ENCODE results near the gene PRC1.

The PRC1 gene

GRCh38 chr15:90989040-90989768, 5.1 kb downstream of the PRC1 start:
- H3K4me1 ChIP-seq (ENCODE audit: control insufficient read depth, insufficient read depth, low read length): no peaks in the 10 kb centered on the region

DNA sequence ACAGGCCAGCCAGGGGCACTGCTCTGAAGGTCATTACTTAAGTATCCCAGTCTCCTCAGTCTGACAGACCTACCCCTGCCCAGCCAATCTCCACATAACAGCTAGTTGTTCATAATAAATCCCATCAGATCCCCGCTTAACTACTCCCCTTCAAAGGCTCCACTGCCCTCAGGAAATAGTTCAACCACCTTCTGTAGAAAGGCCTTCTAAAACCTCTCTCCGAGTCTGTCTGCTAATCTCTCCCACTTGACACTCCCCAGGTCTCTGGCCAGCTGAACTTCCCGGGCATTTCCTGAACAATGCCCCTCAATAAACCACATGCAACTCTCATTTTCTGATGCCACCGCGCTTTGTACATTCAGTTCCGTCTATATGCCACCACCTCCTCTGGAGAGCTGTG, 6.0 kb downstream of the PRC1 start:
- peaks cover 14% of the 10 kb centered on the region for H3K36me3 ChIP-seq (ENCODE audit: control insufficient read depth, insufficient read depth, low read length)
- H3K27ac ChIP-seq (ENCODE audit: low read depth, low read length): no peak overlapping the region
- H3K4me3 ChIP-seq (ENCODE audit: low read depth, low read length): no peak overlapping the region
- H3K9ac ChIP-seq (ENCODE audit: low read depth, low read length): no peak overlapping the region
- no peaks in the 10 kb centered on the region for H3K27me3 ChIP-seq (ENCODE audit: control insufficient read depth, insufficient read depth, low read length)
- no peaks in the 10 kb centered on the region for H3K4me1 ChIP-seq (ENCODE audit: control insufficient read depth, insufficient read depth, low read length)
- H3K9me3 ChIP-seq (ENCODE audit: control insufficient read depth, insufficient read depth, low read length): no peaks in the 10 kb centered on the region

More at GRCh38 chr15:90989040-90989768, 5.1 kb downstream of the PRC1 start:
- Histone ChIP-seq H3K27ac (ENCODE audit: low read depth, low read length) (no peak overlapping the region), H3K4me3 (ENCODE audit: low read depth, low read length) (no peak overlapping the region), H3K27me3 (ENCODE audit: control insufficient read depth, insufficient read depth, low read length) (no peaks in the 10 kb centered on the region), H3K9ac (ENCODE audit: low read depth, low read length) (no peak overlapping the region), H3K9me3 (ENCODE audit: control insufficient read depth, insufficient read depth, low read length) (no peaks in the 10 kb centered on the region), H3K36me3 (ENCODE audit: control insufficient read depth, insufficient read depth, low read length) (peaks cover 5% of the 10 kb centered on the region; the same call in 1 of the 2 replicates)

DNA sequence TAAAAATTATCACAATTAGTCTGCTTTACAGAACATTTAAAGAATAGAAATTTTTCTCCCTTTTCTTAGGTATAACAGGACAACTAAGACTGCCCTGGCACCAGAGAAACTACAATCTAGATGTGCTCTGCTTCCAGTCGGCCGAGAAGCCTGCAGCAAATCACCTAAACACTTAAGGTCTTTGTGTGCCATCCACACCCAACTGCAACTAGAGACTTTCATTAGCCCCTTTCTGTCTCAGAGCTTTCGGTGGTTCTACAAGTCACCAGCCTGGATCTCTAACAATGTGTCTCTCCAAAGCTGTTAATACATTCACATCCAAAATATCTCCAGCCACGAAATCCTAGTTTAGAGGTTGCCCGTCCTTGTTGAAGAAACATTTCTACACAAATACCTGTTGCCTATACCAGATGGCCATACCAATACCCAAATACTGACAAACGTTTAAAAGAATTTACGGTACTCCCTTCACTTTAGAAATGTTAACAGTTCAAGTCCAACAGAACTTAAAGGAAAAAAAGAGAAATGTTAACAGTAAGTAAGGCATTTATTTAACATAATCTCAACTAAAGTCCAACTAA, 6.7 kb downstream of the PRC1 start:
- H3K27ac ChIP-seq (ENCODE audit: low read depth, low read length): no peak overlapping the region
- no peaks in the 10 kb centered on the region for H3K4me1 ChIP-seq (ENCODE audit: control insufficient read depth, insufficient read depth, low read length)
- no peaks in the 10 kb centered on the region for H3K27me3 ChIP-seq (ENCODE audit: control insufficient read depth, insufficient read depth, low read length)
- no peaks in the 10 kb centered on the region for H3K9me3 ChIP-seq (ENCODE audit: control insufficient read depth, insufficient read depth, low read length)
- no peak overlapping the region for H3K4me3 ChIP-seq (ENCODE audit: low read depth, low read length)
- peaks cover 21% of the 10 kb centered on the region for H3K36me3 ChIP-seq (ENCODE audit: control insufficient read depth, insufficient read depth, low read length)
- no peak overlapping the region for H3K9ac ChIP-seq (ENCODE audit: low read depth, low read length)

- no peak overlapping the region for H3K27ac ChIP-seq (ENCODE audit: low read depth, low read length)
- H3K36me3 ChIP-seq (ENCODE audit: control insufficient read depth, insufficient read depth, low read length): peaks cover 27% of the 10 kb centered on the region
- H3K9me3 ChIP-seq (ENCODE audit: control insufficient read depth, insufficient read depth, low read length): no peaks in the 10 kb centered on the region
- no peaks in the 10 kb centered on the region for H3K4me1 ChIP-seq (ENCODE audit: control insufficient read depth, insufficient read depth, low read length)
- no peak overlapping the region for H3K9ac ChIP-seq (ENCODE audit: low read depth, low read length)
- no peak overlapping the region for H3K4me3 ChIP-seq (ENCODE audit: low read depth, low read length)
- H3K27me3 ChIP-seq (ENCODE audit: control insufficient read depth, insufficient read depth, low read length): no peaks in the 10 kb centered on the region
These were observed 7.4 kb downstream of the PRC1 start for GRCh38 chr15:90986790-90987507.

DNA sequence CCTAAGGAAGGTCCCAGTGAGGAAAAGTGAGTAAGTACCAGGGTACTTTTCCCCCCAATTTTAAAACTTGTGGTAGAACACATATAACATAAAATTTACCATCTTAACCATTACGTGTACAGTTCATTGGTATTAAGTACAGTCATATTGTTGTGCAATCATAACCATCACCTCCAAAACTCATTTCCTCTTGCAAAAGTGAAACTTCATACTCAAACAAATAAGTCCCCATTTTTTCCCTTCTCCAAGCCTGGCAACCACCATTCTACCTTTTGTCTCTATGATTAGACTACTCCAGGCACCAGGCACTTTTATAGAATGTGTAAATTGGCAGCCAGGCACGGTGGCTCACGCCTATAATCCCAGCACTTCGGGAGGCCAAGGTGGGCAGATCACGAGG, 12.2 kb downstream of the PRC1 start:
- Histone ChIP-seq H3K36me3 (ENCODE audit: control insufficient read depth, insufficient read depth, low read length) (peaks cover 74% of the 10 kb centered on the region), H3K4me1 (ENCODE audit: control insufficient read depth, insufficient read depth, low read length) (no peaks in the 10 kb centered on the region), H3K27ac (ENCODE audit: low read depth, low read length) (no peak overlapping the region), H3K9me3 (ENCODE audit: control insufficient read depth, insufficient read depth, low read length) (no peaks in the 10 kb centered on the region), H3K9ac (ENCODE audit: low read depth, low read length) (no peak overlapping the region), H3K27me3 (ENCODE audit: control insufficient read depth, insufficient read depth, low read length) (no peaks in the 10 kb centered on the region), H3K4me3 (ENCODE audit: low read depth, low read length) (no peak overlapping the region)

DNA sequence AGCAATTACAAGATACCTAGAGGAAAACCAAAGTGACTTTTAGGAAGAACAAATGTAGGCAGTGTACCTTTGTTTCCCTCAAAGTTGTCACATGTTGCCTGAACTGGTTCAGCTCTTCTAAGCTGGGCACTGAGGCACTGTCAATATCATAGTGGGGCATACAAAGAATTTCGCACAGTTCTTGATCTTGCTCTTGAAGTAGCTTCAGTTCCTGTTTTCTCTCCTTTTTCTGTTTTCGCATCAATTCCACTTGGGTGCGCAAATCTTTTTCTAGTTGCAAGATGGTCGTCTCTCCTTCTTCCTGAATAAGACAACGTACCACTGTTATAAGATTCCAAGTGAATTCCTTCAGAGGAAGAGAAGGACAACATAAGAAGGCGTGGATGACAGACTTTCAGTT, 12.7 kb downstream of the PRC1 start:
- Histone ChIP-seq H3K4me3 (ENCODE audit: low read depth, low read length) (no peak overlapping the region), H3K9ac (ENCODE audit: low read depth, low read length) (no peak overlapping the region), H3K9me3 (ENCODE audit: control insufficient read depth, insufficient read depth, low read length) (no peaks in the 10 kb centered on the region), H3K36me3 (ENCODE audit: control insufficient read depth, insufficient read depth, low read length) (peaks cover 79% of the 10 kb centered on the region), H3K27me3 (ENCODE audit: control insufficient read depth, insufficient read depth, low read length) (no peaks in the 10 kb centered on the region), H3K27ac (ENCODE audit: low read depth, low read length) (no peak overlapping the region), H3K4me1 (ENCODE audit: control insufficient read depth, insufficient read depth, low read length) (no peaks in the 10 kb centered on the region)

DNA sequence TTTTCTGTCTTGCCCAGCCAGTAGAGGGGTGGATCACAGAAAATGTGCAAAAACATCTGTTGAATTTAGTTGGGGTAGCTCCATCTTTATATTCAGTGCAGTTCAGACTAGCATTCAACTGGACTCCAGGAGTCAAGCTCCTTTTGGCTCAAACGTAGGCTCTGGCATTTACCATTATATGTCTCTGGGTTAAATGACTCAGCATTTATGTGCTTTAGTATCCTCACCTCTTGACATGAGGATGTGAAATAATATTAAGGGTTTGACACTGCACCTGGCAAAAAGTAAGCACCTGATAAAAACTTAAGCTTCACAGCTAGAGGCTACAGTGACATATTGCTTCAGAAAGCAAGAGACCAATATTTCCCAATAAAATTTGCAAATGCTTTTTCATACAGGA, 14.8 kb downstream of the PRC1 start:
- no peaks in the 10 kb centered on the region for H3K9me3 ChIP-seq (ENCODE audit: control insufficient read depth, insufficient read depth, low read length)
- H3K36me3 ChIP-seq (ENCODE audit: control insufficient read depth, insufficient read depth, low read length): peaks cover 97% of the 10 kb centered on the region
- no peaks in the 10 kb centered on the region for H3K4me1 ChIP-seq (ENCODE audit: control insufficient read depth, insufficient read depth, low read length)
- no peak overlapping the region for H3K4me3 ChIP-seq (ENCODE audit: low read depth, low read length)
- no peaks in the 10 kb centered on the region for H3K27me3 ChIP-seq (ENCODE audit: control insufficient read depth, insufficient read depth, low read length)
- no peak overlapping the region for H3K9ac ChIP-seq (ENCODE audit: low read depth, low read length)
- no peak overlapping the region for H3K27ac ChIP-seq (ENCODE audit: low read depth, low read length)

DNA sequence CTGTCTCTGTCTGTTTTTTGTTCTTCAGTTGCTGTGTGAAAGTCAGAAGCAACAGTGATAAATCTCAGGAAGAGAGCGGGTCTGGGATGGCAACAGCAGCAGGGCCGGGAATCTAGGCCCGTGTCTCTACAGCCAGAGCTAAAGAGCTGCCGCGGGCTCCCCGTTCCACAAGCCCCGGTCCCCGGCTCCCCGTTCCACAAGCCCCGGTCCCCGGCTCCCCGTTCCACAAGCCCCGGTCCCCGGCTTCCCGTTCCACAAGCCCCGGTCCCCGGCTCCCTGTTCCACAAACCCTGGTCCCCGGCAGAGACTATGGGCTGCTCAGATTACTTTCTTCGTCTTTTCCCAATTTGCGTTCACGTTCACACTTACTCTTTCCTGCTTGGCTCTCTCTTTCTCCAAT, 20.1 kb downstream of the PRC1 start:
- H3K9me3 ChIP-seq (ENCODE audit: control insufficient read depth, insufficient read depth, low read length): no peaks in the 10 kb centered on the region
- no peaks in the 10 kb centered on the region for H3K27me3 ChIP-seq (ENCODE audit: control insufficient read depth, insufficient read depth, low read length)
- H3K9ac ChIP-seq (ENCODE audit: low read depth, low read length): no peak overlapping the region
- peaks cover 90% of the 10 kb centered on the region for H3K36me3 ChIP-seq (ENCODE audit: control insufficient read depth, insufficient read depth, low read length)
- no peak overlapping the region for H3K4me3 ChIP-seq (ENCODE audit: low read depth, low read length)
- no peak overlapping the region for H3K27ac ChIP-seq (ENCODE audit: low read depth, low read length)
- no peaks in the 10 kb centered on the region for H3K4me1 ChIP-seq (ENCODE audit: control insufficient read depth, insufficient read depth, low read length)

DNA sequence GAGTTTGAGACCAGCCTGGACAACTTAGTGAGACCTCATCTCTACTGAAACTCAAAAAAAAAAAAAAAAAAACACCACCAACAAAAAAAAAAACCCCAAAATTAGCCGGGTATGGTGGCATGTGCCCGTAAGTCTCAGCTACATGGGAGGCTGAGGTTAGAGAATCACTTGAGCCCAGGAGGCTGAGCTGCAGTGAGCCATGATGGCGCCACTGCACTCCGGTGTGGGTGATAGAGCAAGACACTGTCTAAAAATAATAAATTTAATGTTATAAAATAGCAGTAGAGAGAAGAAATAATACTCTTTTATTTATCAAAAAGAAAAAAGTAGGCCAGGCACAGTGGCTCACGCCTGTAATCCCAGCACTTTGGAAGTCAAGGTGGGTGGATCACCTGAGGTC, 22.2 kb downstream of the PRC1 start:
- Histone ChIP-seq H3K9ac (ENCODE audit: low read depth, low read length) (no peak overlapping the region), H3K27ac (ENCODE audit: low read depth, low read length) (no peak overlapping the region), H3K4me3 (ENCODE audit: low read depth, low read length) (no peak overlapping the region), H3K9me3 (ENCODE audit: control insufficient read depth, insufficient read depth, low read length) (no peaks in the 10 kb centered on the region), H3K4me1 (ENCODE audit: control insufficient read depth, insufficient read depth, low read length) (no peaks in the 10 kb centered on the region), H3K27me3 (ENCODE audit: control insufficient read depth, insufficient read depth, low read length) (no peaks in the 10 kb centered on the region), H3K36me3 (ENCODE audit: control insufficient read depth, insufficient read depth, low read length) (peaks cover 92% of the 10 kb centered on the region)

DNA sequence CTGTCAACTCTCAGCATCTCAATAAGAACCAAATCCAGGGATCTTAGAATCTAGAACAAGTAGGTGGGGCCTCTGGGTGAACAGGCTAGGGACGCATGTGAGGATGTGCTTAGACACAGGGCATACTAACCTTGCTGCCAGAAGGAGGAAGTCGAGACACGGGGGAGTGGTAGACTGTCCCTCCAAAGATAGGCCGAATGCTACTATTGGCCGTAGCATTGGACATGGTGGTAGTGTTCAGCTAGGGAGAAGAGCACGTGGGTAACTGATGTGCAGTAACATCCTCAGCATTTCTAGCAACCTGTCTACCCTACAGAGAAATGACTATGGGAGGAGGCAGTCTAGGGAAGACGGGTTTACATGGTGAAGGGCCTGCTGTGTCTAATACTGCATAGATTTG, 24.1 kb downstream of the PRC1 start:
- no peak overlapping the region for H3K4me3 ChIP-seq (ENCODE audit: low read depth, low read length)
- no peaks in the 10 kb centered on the region for H3K27me3 ChIP-seq (ENCODE audit: control insufficient read depth, insufficient read depth, low read length)
- no peak overlapping the region for H3K27ac ChIP-seq (ENCODE audit: low read depth, low read length)
- H3K9me3 ChIP-seq (ENCODE audit: control insufficient read depth, insufficient read depth, low read length): no peaks in the 10 kb centered on the region
- peaks cover 90% of the 10 kb centered on the region for H3K36me3 ChIP-seq (ENCODE audit: control insufficient read depth, insufficient read depth, low read length)
- no peak overlapping the region for H3K9ac ChIP-seq (ENCODE audit: low read depth, low read length)
- H3K4me1 ChIP-seq (ENCODE audit: control insufficient read depth, insufficient read depth, low read length): no peaks in the 10 kb centered on the region

- Histone ChIP-seq H3K27me3 (ENCODE audit: control insufficient read depth, insufficient read depth, low read length) (no peaks in the 10 kb centered on the region), H3K27ac (ENCODE audit: low read depth, low read length) (no peak overlapping the region), H3K9me3 (ENCODE audit: control insufficient read depth, insufficient read depth, low read length) (no peaks in the 10 kb centered on the region), H3K4me1 (ENCODE audit: control insufficient read depth, insufficient read depth, low read length) (no peaks in the 10 kb centered on the region), H3K4me3 (ENCODE audit: low read depth, low read length) (no peak overlapping the region), H3K9ac (ENCODE audit: low read depth, low read length) (no peak overlapping the region), H3K36me3 (ENCODE audit: control insufficient read depth, insufficient read depth, low read length) (peaks cover 81% of the 10 kb centered on the region)
These were observed 25.9 kb downstream of the PRC1 start for GRCh38 chr15:90968434-90968833.

Data from HUES48 (cell line).